SK-N-SH treated with all-trans-retinoic acid at 6 μM for 48 hours (cell line): ENCODE data around the gene COL1A2.
A peak's percentile ranks its signal among the peaks of the same experiment; 100 is the strongest.

Experiments
- ATAC-seq: fragments of 200-7000 bp; cut with Tn5 transposase; 3 replicates; pipeline ENCODE4 v1.9.1; 2020; ENCODE audit warnings: mild to moderate bottlenecking, moderate library complexity
- BACH2 ChIP-seq: fragments of 250-450 bp; sonication (Bioruptor Pico); IDR thresholded peaks from 2 replicates; pipeline ENCODE4 v1.9.0; 2021; ENCODE audit warnings: mild to moderate bottlenecking, borderline replicate concordance
- CSDC2 ChIP-seq: fragments of 250-450 bp; sonication (Bioruptor Pico); IDR thresholded peaks from 2 replicates; pipeline ENCODE4 v1.5.0; 2020; ENCODE audit warnings: mild to moderate bottlenecking, moderate library complexity
- ESRRG ChIP-seq: fragments of 250-450 bp; sonication (Bioruptor Pico); IDR thresholded peaks from 2 replicates; pipeline ENCODE4 v1.6.1; 2021; ENCODE audit warnings: mild to moderate bottlenecking
- GLIS3 ChIP-seq: fragments of 250-450 bp; sonication (Bioruptor Pico); IDR thresholded peaks from 2 replicates; pipeline ENCODE4 v1.5.0; 2020; ENCODE audit warnings: mild to moderate bottlenecking, moderate library complexity
- OSR1 ChIP-seq: fragments of 250-450 bp; sonication (Bioruptor Pico); IDR thresholded peaks from 2 replicates; pipeline ENCODE4 v1.8.0; 2022; ENCODE audit warnings: moderate library complexity, mild to moderate bottlenecking, inconsistent platforms
- PPARA ChIP-seq: fragments of 250-450 bp; sonication (Bioruptor Pico); IDR thresholded peaks from 2 replicates; pipeline ENCODE4 v1.5.0; 2020; ENCODE audit warnings: mild to moderate bottlenecking, borderline replicate concordance
- RARB ChIP-seq: fragments of 250-450 bp; sonication (Bioruptor Pico); IDR thresholded peaks from 2 replicates; pipeline ENCODE4 v1.8.0; 2021; ENCODE audit warnings: mild to moderate bottlenecking, moderate library complexity
- SNAI2 ChIP-seq: fragments of 250-450 bp; sonication (Bioruptor Pico); IDR thresholded peaks from 2 replicates; pipeline ENCODE4 v1.5.0; 2020; ENCODE audit warnings: mild to moderate bottlenecking, moderate library complexity
- TCF4 ChIP-seq: fragments of 250-450 bp; sonication (Bioruptor Pico); IDR thresholded peaks from 2 replicates; pipeline ENCODE4 v1.8.0; 2021; ENCODE audit warnings: mild to moderate bottlenecking, moderate library complexity, borderline replicate concordance
- TOX ChIP-seq: fragments of 250-450 bp; sonication (Bioruptor Pico); IDR thresholded peaks from 2 replicates; pipeline ENCODE4 v1.8.0; 2021; ENCODE audit warnings: mild to moderate bottlenecking, moderate library complexity, borderline replicate concordance
- ZC3H10 ChIP-seq: fragments of 250-450 bp; sonication (Bioruptor Pico); IDR thresholded peaks from 2 replicates; pipeline ENCODE4 v1.5.1; 2021; ENCODE audit warnings: mild to moderate bottlenecking, moderate library complexity
- ZFP30 ChIP-seq: fragments of 450-650 bp; formaldehyde crosslinking; IDR thresholded peaks from 2 replicates; pipeline ENCODE4 v1.5.0; 2022; ENCODE audit warnings: mild to moderate bottlenecking, moderate library complexity
- ZNF565 ChIP-seq: fragments of 450-650 bp; formaldehyde crosslinking; conservative IDR thresholded peaks from 2 replicates; pipeline ENCODE4 v1.5.0; 2020; ENCODE audit warnings: low read depth, mild to moderate bottlenecking, moderate library complexity
- ZNF70 ChIP-seq: fragments of 450-650 bp; formaldehyde crosslinking; IDR thresholded peaks from 2 replicates; pipeline ENCODE4 v1.5.0; 2020; ENCODE audit warnings: mild to moderate bottlenecking, moderate library complexity
- ZNF8 ChIP-seq: fragments of 450-650 bp; formaldehyde crosslinking; IDR thresholded peaks from 2 replicates; pipeline ENCODE4 v1.5.0; 2020; ENCODE audit warnings: mild to moderate bottlenecking, moderate library complexity
- TF ChIP-seq, protein P1 (sequence below): fragments of 250-450 bp; sonication (Bioruptor Pico); IDR thresholded peaks from 2 replicates; pipeline ENCODE4 v1.5.0; 2020; ENCODE audit warnings: mild to moderate bottlenecking, moderate library complexity
- TF ChIP-seq, protein P2 (sequence below): fragments of 250-450 bp; sonication (Bioruptor Pico); IDR thresholded peaks from 2 replicates; pipeline ENCODE4 v1.8.0; 2021; ENCODE audit warnings: low read depth, mild to moderate bottlenecking, moderate library complexity, borderline replicate concordance
- TF ChIP-seq, protein P3 (sequence below): fragments of 250-450 bp; sonication (Bioruptor Pico); IDR thresholded peaks from 2 replicates; pipeline ENCODE4 v1.8.0; 2020; ENCODE audit warnings: mild to moderate bottlenecking, moderate library complexity, borderline replicate concordance
- TF ChIP-seq, protein P4 (sequence below): fragments of 250-450 bp; sonication (Bioruptor Pico); IDR thresholded peaks from 2 replicates; pipeline ENCODE4 v1.5.1; 2021; ENCODE audit warnings: mild to moderate bottlenecking, moderate library complexity

COL1A2 gene

DNA sequence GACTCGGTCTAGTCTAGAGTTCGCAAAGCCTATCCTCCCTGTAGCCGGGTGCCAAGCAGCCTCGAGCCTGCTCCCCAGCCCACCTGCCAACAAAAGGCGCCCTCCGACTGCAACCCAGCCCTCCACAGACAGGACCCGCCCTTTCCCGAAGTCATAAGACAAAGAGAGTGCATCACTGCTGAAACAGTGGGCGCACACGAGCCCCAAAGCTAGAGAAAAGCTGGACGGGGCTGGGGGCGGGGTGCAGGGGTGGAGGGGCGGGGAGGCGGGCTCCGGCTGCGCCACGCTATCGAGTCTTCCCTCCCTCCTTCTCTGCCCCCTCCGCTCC lies 622 bp upstream of the COL1A2 start:
- TF ChIP-seq TOX (CRISPR knock-in tag) (no peak), ZFP30 (no peak), ZNF8 (CRISPR knock-in tag) (no peak), ZNF70 (CRISPR knock-in tag) (no peak), ZNF565 (CRISPR knock-in tag) (no peak), TCF4 (no peak), BACH2 (CRISPR knock-in tag) (no peak), CSDC2 (CRISPR knock-in tag) (no peak)
- TF ChIP-seq, protein P1, sequence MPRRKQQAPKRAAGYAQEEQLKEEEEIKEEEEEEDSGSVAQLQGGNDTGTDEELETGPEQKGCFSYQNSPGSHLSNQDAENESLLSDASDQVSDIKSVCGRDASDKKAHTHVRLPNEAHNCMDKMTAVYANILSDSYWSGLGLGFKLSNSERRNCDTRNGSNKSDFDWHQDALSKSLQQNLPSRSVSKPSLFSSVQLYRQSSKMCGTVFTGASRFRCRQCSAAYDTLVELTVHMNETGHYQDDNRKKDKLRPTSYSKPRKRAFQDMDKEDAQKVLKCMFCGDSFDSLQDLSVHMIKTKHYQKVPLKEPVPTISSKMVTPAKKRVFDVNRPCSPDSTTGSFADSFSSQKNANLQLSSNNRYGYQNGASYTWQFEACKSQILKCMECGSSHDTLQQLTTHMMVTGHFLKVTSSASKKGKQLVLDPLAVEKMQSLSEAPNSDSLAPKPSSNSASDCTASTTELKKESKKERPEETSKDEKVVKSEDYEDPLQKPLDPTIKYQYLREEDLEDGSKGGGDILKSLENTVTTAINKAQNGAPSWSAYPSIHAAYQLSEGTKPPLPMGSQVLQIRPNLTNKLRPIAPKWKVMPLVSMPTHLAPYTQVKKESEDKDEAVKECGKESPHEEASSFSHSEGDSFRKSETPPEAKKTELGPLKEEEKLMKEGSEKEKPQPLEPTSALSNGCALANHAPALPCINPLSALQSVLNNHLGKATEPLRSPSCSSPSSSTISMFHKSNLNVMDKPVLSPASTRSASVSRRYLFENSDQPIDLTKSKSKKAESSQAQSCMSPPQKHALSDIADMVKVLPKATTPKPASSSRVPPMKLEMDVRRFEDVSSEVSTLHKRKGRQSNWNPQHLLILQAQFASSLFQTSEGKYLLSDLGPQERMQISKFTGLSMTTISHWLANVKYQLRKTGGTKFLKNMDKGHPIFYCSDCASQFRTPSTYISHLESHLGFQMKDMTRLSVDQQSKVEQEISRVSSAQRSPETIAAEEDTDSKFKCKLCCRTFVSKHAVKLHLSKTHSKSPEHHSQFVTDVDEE (CRISPR knock-in tag): no peak
- TF ChIP-seq, protein P2, sequence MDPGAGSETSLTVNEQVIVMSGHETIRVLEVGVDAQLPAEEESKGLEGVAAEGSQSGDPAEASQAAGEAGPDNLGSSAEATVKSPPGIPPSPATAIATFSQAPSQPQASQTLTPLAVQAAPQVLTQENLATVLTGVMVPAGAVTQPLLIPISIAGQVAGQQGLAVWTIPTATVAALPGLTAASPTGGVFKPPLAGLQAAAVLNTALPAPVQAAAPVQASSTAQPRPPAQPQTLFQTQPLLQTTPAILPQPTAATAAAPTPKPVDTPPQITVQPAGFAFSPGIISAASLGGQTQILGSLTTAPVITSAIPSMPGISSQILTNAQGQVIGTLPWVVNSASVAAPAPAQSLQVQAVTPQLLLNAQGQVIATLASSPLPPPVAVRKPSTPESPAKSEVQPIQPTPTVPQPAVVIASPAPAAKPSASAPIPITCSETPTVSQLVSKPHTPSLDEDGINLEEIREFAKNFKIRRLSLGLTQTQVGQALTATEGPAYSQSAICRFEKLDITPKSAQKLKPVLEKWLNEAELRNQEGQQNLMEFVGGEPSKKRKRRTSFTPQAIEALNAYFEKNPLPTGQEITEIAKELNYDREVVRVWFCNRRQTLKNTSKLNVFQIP (CRISPR knock-in tag): no peak
- no peak for ATAC-seq

DNA sequence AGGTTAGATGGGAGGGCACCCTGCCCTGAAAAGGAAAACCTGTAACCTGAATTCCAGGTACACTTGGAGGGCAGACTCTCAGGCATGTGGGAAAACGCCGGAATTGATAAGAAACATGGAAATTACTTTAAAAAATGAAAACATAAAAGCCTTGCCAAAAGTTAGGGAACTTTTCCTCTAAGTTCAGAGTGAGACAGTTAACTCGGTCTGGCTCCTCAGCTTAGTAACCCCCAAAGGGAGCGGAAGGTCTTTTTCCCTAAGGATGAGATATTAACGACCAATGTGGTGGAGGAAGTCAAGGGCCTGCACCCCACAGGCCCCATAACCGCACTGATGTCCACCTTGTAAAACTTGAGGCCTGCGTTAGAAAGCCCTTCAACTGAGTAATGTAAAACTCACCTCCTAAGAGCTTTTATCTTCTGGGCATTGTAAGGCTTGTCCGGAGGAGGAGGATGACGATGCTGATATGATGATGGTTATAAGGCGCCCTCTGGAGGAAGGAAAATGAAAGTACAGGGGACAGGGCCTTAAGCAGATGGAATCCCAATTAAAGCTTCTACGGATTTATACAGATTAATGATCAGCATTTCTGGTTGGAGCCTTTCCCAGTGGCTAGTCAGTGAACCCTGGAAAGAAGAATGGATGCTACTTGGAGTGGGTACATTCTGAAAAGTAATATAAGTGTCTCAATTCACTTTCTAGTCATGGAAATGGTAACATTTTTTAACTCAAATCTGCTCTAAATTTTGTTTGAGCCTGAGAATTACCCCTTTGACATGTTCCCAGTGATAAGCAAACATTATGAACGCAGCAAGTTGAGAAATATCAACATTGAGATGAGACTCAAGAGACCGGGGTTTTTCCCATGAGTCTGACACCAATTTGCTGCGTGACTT lies 694 bp downstream of the COL1A2 start:
- TF ChIP-seq, protein P1 (CRISPR knock-in tag): no peak
- TF ChIP-seq ZC3H10 (no peak), RARB (no peak), PPARA (CRISPR knock-in tag) (no peak), ESRRG (no peak), GLIS3 (no peak), TCF4 (no peak)
- TF ChIP-seq, protein P2 (CRISPR knock-in tag): 0 out of 2 replicates have a peak, but pooled peaks have one; percentile 29
- peak; percentile 86 for ATAC-seq

DNA sequence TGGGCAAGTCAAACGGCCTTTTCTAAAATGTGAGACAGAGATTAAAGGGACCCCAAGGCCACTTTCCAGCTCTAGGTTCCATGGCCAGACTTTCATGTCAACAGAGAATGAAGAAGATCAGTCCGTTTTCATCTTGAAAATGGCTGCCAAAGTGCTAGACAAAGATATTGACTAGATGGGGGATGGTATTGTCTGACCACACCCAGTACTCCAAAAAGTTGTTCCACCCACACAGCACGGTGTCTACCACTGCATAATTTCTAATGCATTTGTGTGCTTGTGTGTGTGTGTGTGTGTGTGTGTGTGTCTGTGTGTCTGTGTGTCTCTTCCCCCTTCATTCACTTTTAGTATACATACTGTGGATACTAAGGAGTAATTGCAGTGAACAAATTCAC lies 1.3 kb downstream of the COL1A2 start:
- no peak for ATAC-seq
- TF ChIP-seq, protein P3, sequence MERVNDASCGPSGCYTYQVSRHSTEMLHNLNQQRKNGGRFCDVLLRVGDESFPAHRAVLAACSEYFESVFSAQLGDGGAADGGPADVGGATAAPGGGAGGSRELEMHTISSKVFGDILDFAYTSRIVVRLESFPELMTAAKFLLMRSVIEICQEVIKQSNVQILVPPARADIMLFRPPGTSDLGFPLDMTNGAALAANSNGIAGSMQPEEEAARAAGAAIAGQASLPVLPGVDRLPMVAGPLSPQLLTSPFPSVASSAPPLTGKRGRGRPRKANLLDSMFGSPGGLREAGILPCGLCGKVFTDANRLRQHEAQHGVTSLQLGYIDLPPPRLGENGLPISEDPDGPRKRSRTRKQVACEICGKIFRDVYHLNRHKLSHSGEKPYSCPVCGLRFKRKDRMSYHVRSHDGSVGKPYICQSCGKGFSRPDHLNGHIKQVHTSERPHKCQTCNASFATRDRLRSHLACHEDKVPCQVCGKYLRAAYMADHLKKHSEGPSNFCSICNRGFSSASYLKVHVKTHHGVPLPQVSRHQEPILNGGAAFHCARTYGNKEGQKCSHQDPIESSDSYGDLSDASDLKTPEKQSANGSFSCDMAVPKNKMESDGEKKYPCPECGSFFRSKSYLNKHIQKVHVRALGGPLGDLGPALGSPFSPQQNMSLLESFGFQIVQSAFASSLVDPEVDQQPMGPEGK: no peak
- TF ChIP-seq ZNF70 (CRISPR knock-in tag) (no peak), TCF4 (no peak), SNAI2 (CRISPR knock-in tag) (no peak), OSR1 (CRISPR knock-in tag) (no peak), CSDC2 (CRISPR knock-in tag) (no peak), RARB (no peak), BACH2 (CRISPR knock-in tag) (no peak)
- TF ChIP-seq, protein P1 (CRISPR knock-in tag): no peak
- TF ChIP-seq, protein P2 (CRISPR knock-in tag): no peak
- TF ChIP-seq, protein P4, sequence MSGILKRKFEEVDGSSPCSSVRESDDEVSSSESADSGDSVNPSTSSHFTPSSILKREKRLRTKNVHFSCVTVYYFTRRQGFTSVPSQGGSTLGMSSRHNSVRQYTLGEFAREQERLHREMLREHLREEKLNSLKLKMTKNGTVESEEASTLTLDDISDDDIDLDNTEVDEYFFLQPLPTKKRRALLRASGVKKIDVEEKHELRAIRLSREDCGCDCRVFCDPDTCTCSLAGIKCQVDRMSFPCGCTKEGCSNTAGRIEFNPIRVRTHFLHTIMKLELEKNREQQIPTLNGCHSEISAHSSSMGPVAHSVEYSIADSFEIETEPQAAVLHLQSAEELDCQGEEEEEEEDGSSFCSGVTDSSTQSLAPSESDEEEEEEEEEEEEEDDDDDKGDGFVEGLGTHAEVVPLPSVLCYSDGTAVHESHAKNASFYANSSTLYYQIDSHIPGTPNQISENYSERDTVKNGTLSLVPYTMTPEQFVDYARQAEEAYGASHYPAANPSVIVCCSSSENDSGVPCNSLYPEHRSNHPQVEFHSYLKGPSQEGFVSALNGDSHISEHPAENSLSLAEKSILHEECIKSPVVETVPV (CRISPR knock-in tag): no peak
